DOHH2 (cell line): ENCODE data around the gene LBP.

Experiments
- EZH2phosphoT487 ChIP-seq: fragments of 200-600 bp; sonication (generic); IDR thresholded peaks from 2 replicates; pipeline ENCODE4 v1.6.1; 2017; ENCODE audit warnings: borderline replicate concordance, mild to moderate bottlenecking, antibody characterized with exemption, low read length, moderate library complexity, mixed read lengths
- TF ChIP-seq, protein P1 (sequence below): fragments of 200-600 bp; sonication (generic); IDR thresholded peaks from one replicate; pipeline ENCODE4 v1.5.1; 2014; ENCODE audit warnings: antibody characterized with exemption, mild to moderate bottlenecking, low read depth, low read length; ENCODE audit not compliant: poor library complexity, severe bottlenecking

DNA sequence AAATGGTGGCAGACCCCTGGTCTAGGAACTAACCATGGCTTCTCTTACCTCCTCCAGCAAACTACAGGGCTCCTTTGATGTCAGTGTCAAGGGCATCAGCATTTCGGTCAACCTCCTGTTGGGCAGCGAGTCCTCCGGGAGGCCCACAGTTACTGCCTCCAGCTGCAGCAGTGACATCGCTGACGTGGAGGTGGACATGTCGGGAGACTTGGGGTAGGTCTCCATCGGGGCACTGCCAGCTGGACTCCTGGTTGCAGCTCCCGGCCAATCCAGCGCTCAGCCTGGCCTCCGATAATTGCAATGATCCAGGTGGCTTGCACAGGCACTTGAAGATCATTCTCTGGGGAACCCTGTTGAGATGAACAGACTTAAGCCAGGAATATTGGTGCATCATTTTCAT, 7.9 kb downstream of the LBP start:
- TF ChIP-seq, protein P1, sequence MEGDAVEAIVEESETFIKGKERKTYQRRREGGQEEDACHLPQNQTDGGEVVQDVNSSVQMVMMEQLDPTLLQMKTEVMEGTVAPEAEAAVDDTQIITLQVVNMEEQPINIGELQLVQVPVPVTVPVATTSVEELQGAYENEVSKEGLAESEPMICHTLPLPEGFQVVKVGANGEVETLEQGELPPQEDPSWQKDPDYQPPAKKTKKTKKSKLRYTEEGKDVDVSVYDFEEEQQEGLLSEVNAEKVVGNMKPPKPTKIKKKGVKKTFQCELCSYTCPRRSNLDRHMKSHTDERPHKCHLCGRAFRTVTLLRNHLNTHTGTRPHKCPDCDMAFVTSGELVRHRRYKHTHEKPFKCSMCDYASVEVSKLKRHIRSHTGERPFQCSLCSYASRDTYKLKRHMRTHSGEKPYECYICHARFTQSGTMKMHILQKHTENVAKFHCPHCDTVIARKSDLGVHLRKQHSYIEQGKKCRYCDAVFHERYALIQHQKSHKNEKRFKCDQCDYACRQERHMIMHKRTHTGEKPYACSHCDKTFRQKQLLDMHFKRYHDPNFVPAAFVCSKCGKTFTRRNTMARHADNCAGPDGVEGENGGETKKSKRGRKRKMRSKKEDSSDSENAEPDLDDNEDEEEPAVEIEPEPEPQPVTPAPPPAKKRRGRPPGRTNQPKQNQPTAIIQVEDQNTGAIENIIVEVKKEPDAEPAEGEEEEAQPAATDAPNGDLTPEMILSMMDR = no peak
- no peak for TF ChIP-seq EZH2phosphoT487
